Colonic mucosa (tissue), 4 donors: Measurements from ENCODE around the gene PLXND1. TPM values are rescaled to one million over a fixed set of nuclear protein-coding genes. Genes with fewer than 3 reads are reported as not detected.

Experiments
- DNase-seq: peaks from one replicate; pipeline ENCODE4 v3.0.0-alpha.2; 2020
- H3K27ac ChIP-seq: fragments of 200-600 bp; one replicate; pipeline ENCODE4 v1.8.0; 2021
- H3K27me3 ChIP-seq: fragments of 200-600 bp; one replicate; pipeline ENCODE4 v1.8.0; 2021
- H3K36me3 ChIP-seq: fragments of 200-600 bp; one replicate; pipeline ENCODE4 v1.8.0; 2021
- H3K4me1 ChIP-seq: fragments of 200-600 bp; one replicate; pipeline ENCODE4 v1.8.0; 2021; ENCODE audit warnings: mild to moderate bottlenecking
- H3K4me3 ChIP-seq: fragments of 200-600 bp; one replicate; pipeline ENCODE4 v1.8.0; 2021
- H3K9ac ChIP-seq, 2 donors: one replicate each; pipeline ENCODE4 v1.7.0; 2013; ENCODE audit warnings: control low read depth in 2 of 2, low read depth in 2 of 2, low read length in 2 of 2
- H3K9me3 ChIP-seq: fragments of 200-600 bp; one replicate; pipeline ENCODE4 v1.8.0; 2021
- intact Hi-C: fragments of 100-400 bp; cut with DNase I; formaldehyde crosslinking; loops from one replicate; pipeline ENCODE4 v1.14.1; 2022
- total RNA-seq, 2 donors: library from RNA; stranded (reverse); fragmentation: NEBNext Ultra II Directional in 1 of 2; extraction: Animal tissue kit (Norgen Biotek cat#: 25700) in 1 of 2; gene quantifications; one replicate each; pipeline ENCODE4 v1.2.1, GENCODE V29; 2021
- TF ChIP-seq, protein P1 (sequence below): fragments of 200-600 bp; IDR thresholded peaks from one replicate; pipeline ENCODE4 v1.8.0; 2022; ENCODE audit warnings: antibody characterized with exemption, mild to moderate bottlenecking
- donor health status: healthy.
- donor health status: DM: no; HTN: no; CAD: no.
- donor health status: DM: no; HTN: no; CAD: no.

The PLXND1 gene
- total RNA-seq, 2 donors from 2014 or later = 25.6 to 26.7 TPM

GRCh38 chr3:129626744-129627349 is 20.4 kb upstream of the PLXND1 start:
- Histone ChIP-seq H3K9me3 (no peaks in the 10 kb centered on the region), H3K4me3 (peak overlapping the region; percentile 50), H3K9ac (peak overlapping the region; percentile 91 to 97), H3K36me3 (no peaks in the 10 kb centered on the region), H3K27ac (peak overlapping the region; percentile 99), H3K27me3 (no peaks in the 10 kb centered on the region), H3K4me1 (peaks cover 20% of the 10 kb centered on the region)
- intact Hi-C loops = loop anchor here (5.0 kb wide), 1 partner anchor 200 kb away; no protein-coding TSS in a partner anchor
- peak; percentile 96 for DNase-seq
- TF ChIP-seq, protein P1, sequence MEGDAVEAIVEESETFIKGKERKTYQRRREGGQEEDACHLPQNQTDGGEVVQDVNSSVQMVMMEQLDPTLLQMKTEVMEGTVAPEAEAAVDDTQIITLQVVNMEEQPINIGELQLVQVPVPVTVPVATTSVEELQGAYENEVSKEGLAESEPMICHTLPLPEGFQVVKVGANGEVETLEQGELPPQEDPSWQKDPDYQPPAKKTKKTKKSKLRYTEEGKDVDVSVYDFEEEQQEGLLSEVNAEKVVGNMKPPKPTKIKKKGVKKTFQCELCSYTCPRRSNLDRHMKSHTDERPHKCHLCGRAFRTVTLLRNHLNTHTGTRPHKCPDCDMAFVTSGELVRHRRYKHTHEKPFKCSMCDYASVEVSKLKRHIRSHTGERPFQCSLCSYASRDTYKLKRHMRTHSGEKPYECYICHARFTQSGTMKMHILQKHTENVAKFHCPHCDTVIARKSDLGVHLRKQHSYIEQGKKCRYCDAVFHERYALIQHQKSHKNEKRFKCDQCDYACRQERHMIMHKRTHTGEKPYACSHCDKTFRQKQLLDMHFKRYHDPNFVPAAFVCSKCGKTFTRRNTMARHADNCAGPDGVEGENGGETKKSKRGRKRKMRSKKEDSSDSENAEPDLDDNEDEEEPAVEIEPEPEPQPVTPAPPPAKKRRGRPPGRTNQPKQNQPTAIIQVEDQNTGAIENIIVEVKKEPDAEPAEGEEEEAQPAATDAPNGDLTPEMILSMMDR = no peak

GRCh38 chr3:129625072-129625874 is 18.8 kb upstream of the PLXND1 start:
- Histone ChIP-seq H3K9ac (peak overlapping the region in 1 of 2 donors; percentile 28), H3K27me3 (no peaks in the 10 kb centered on the region), H3K36me3 (no peaks in the 10 kb centered on the region), H3K4me3 (no peak overlapping the region), H3K27ac (peak overlapping the region; percentile 99), H3K4me1 (peaks cover 20% of the 10 kb centered on the region), H3K9me3 (no peaks in the 10 kb centered on the region)
- intact Hi-C loops = loop anchor here (5.0 kb wide), 1 partner anchor 202 kb away; no protein-coding TSS in a partner anchor
- TF ChIP-seq, protein P1 = no peak
- DNase-seq = peak; percentile 41

GRCh38 chr3:129624347-129625071 is 18.0 kb upstream of the PLXND1 start:
- intact Hi-C loops = loop anchor here (5.0 kb wide), 1 partner anchor 203 kb away; no protein-coding TSS in a partner anchor
- Histone ChIP-seq H3K9me3 (no peaks in the 10 kb centered on the region), H3K4me3 (no peak overlapping the region), H3K9ac (peak overlapping the region in 1 of 2 donors; percentile 28), H3K36me3 (no peaks in the 10 kb centered on the region), H3K4me1 (peaks cover 20% of the 10 kb centered on the region), H3K27me3 (no peaks in the 10 kb centered on the region), H3K27ac (peak overlapping the region; percentile 51)
- DNase-seq = peak; percentile 28
- TF ChIP-seq, protein P1 = no peak

DNA sequence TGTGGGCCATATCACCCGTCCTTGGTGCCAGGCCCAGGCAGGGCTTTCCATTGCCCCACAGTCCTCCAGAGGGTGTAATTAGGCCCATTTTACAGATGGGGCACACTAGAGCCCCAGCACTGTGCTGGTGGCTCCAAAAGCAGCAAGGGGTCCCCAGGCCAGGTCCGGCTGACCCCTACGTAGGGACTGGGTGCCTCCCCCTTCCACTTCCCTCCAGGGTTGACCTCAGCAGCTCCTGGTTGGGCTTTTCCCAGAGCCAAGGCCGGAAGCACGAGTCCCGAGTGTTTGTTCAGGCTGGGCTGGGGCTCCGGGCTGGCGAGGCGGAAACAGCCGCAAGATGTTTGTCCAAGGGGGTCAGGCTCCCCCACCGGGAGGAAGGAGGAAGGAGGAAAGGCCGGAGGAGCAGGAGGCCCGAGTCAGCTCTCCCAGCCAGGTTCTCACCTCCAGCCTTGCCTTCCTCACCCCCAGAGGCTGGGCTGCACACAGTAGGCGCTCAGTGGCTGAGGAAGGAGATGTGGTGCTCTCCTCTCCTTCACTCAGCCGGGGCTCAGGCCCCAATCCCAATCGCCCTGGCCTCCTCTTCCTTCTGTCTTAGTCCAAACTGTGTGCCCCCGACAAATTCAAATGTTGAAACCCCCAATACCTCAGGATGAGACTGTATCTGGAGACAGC is 17.1 kb upstream of the PLXND1 start:
- intact Hi-C loops = no loop called here
- TF ChIP-seq, protein P1 = no peak
- H3K27ac ChIP-seq = peak overlapping the region; percentile 51
- no peaks in the 10 kb centered on the region for H3K9me3 ChIP-seq
- H3K27me3 ChIP-seq = no peaks in the 10 kb centered on the region
- DNase-seq = peak; percentile 69
- H3K36me3 ChIP-seq = no peaks in the 10 kb centered on the region
- H3K4me1 ChIP-seq = peaks cover 20% of the 10 kb centered on the region
- no peak overlapping the region for H3K4me3 ChIP-seq
- H3K9ac ChIP-seq = peak overlapping the region; percentile 8 to 9

GRCh38 chr3:129622933-129623332 is 16.5 kb upstream of the PLXND1 start:
- no peaks in the 10 kb centered on the region for H3K27me3 ChIP-seq
- TF ChIP-seq, protein P1 = no peak
- no peak overlapping the region for H3K4me3 ChIP-seq
- peak overlapping the region in 1 of 2 donors; percentile 9 for H3K9ac ChIP-seq
- no peaks in the 10 kb centered on the region for H3K36me3 ChIP-seq
- peak; percentile 21 for DNase-seq
- H3K9me3 ChIP-seq = no peaks in the 10 kb centered on the region
- peak overlapping the region; percentile 51 for H3K27ac ChIP-seq
- peaks cover 20% of the 10 kb centered on the region for H3K4me1 ChIP-seq
- intact Hi-C loops = no loop called here
